ENCODE measurements around the gene ZNF219.
"Not testable (repeated sequence)": the region's sequence is repeated elsewhere in the genome, so short reads cannot be mapped to it uniquely, and the experiment has no call there.

Gene ZNF219

DNA sequence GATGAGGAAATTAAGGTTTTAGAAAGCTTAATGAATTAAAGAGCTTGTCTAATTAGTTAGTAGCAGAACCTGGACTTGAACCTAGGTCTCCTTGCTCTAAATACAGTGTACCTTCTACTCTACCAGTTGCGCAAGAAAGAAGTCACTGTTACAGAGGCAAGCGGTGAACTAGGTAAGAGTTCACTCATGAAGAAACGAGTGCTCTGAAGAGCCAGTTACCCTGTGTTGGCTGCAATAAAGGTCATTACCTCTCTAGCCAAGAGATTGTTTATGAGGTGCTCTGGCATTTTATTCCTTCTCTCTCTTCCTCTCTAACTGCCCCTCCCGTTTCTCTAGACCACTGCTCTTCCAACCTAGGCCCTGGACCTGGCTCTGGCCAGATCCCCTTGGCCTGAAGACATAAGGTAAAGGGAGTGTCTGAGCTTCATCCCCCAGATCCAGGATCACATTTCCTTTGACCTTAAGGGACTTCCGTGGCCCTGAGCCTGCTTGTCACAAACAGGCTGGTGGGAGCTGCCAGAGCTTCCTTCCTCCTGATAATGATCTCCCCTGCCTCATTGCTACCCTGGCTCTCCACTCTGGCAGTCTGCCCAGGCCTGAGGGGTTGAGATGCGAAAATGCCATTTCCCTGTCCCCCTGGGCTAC lies 54.4 kb downstream of the ZNF219 start:
- no peak for DNase-seq (ENCODE audit: low read depth, low spot score)

DNA sequence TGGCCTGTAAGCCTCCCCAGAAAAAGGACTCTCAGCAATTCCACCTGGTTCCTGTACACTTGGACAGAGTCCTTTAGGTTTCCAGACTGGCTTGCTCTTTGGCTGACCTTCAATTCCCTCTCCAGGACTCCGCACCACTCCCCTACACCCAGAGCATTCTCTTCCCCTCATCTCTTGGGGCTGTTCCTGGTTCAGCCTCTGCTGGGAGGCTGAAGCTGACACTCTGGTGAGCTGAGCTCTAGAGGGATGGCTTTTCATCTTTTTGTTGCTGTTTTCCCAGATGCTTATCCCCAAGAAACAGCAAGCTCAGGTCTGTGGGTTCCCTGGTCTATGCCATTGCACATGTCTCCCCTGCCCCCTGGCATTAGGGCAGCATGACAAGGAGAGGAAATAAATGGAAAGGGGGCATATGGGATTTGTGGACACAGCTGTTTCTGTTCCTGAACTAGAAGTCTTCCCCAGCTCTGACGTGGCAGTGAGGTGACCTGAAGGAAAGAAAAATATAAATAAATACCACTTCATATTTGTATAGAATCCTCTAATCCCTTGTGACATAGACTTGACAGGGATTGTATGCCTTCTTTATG lies 55.0 kb downstream of the ZNF219 start:
- no peak for DNase-seq (ENCODE audit: low read depth, low spot score)

DNA sequence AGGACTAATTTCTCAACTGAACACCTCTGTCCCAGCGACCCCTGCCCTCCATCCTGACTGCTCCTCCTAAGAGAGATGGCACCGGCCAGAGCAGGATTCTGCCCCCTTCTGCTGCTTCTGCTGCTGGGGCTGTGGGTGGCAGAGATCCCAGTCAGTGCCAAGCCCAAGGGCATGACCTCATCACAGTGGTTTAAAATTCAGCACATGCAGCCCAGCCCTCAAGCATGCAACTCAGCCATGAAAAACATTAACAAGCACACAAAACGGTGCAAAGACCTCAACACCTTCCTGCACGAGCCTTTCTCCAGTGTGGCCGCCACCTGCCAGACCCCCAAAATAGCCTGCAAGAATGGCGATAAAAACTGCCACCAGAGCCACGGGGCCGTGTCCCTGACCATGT lies 55.5 kb downstream of the ZNF219 start:
- DNase-seq (ENCODE audit: low read depth, low spot score), result no peak

DNA sequence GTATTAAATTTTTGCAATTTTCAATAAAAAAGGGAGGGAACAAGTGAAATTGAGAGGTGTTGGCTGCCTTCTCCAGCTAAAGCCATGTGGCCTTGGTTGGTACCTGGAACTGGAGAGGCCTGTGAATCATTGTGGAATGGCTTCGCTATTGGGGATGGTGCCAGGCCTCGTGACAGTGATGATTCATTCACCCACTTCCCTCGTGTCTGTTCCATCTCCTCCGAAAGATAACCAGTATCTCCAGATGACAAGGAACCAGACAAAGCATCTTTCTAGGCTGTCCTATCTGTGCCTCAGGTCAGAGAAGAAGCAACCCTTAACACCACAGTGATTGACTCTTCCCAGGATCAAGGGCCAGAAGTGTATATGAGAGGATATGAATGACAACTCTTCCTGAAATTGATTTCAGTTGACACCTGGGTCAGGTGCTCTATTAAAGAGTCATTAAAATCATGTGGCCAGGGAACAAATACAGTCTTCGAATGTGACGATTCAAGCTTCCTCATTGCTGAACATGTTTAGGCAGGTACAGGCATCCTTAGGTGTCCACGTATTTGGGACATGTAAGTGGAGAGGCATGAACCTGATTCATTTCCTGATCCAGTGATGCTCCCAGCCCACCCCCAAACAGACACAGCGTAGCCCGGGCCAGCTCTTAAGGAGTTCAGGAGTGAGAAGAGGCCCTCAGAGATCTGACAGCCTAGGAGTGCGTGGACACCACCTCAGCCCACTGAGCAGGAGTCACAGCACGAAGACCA lies 56.6 kb downstream of the ZNF219 start, which contains the start of gene RNASE7:
RNASE7 (plus strand) TSS at position 687 of the 758 bp plus-strand sequence. CDS start 631 bp downstream, outside the sequence.
- DNase-seq (ENCODE audit: low read depth, low spot score), result no peak

DNA sequence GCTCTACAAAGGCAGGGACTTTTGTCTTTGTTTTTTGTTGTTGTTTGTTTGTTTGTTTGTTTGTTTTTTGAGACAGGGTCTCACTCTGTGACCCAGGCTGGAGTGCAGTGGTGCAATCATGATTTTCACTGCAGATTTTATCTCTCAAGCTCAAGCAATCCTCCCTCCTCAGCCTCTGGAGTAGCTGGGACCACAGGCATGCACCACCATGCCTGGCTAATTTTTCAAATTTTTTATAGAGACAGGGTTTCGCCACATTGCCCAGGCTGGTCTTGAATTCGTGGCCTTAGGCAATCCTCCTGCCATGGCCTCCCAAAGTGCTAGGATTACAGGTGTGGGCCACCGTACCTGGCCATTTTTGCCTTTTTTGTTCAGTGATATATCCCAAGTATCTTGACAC lies 57.5 kb downstream of the ZNF219 start:
- not testable (repeated sequence) for DNase-seq (ENCODE audit: low read depth, low spot score)

DNA sequence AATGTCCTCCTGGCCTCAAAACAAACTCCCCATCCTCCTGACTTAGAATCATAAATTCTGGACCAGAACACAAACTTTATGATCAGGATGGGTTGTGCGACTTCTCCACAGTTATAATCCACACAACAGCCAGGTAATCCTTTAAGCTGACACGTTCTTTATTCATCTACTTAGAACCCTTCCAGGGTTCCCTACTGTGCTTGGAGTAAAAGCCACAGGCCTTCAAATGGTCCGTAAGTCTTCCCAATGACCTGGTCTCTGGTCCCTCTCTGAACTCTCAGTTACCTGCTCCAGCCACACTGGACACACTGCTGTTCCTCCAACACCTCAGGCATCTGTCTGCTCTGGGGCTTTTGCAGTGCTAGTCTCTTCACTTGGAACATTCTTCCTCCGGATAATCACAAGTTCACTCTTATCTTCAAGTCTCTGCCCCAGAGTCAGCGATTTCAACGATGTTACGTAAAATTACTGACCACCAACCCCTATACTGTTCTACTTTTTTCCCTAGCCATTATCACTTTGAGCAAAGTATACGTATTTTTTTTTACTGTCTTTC lies 58.0 kb downstream of the ZNF219 start:
- DNase-seq (ENCODE audit: low read depth, low spot score), result no peak
